Duodenal mucosa (tissue), 2 donors: ENCODE data around the gene PPP3R1.

Experiments
- H3K27ac ChIP-seq: one replicate; pipeline ENCODE4 v1.7.0; 2013; ENCODE audit warnings: low read depth, low read length
- H3K27me3 ChIP-seq, 2 donors: one replicate each; pipeline ENCODE4 v1.7.0; 2013; ENCODE audit warnings: low read length in 2 of 2, control low read depth in 1 of 2; ENCODE audit not compliant: insufficient read depth in 2 of 2, control insufficient read depth in 1 of 2
- H3K36me3 ChIP-seq, 2 donors: one replicate each; pipeline ENCODE4 v1.7.0; 2013; ENCODE audit warnings: low read length in 2 of 2, control low read depth in 1 of 2; ENCODE audit not compliant: insufficient read depth in 2 of 2, control insufficient read depth in 1 of 2
- H3K4me1 ChIP-seq, 2 donors: one replicate each; pipeline ENCODE4 v1.7.0; 2013; ENCODE audit warnings: low read length in 2 of 2, control low read depth in 1 of 2; ENCODE audit not compliant: insufficient read depth in 2 of 2, control insufficient read depth in 1 of 2
- H3K4me3 ChIP-seq, 2 donors: one replicate each; pipeline ENCODE4 v1.7.0; 2013; ENCODE audit warnings: low read length in 2 of 2, low read depth in 1 of 2
- H3K9ac ChIP-seq, 2 donors: one replicate each; pipeline ENCODE4 v1.7.0; 2013; ENCODE audit warnings: low read length in 2 of 2, low read depth in 1 of 2
- H3K9me3 ChIP-seq, 2 donors: one replicate each; pipeline ENCODE4 v1.7.0; 2013; ENCODE audit warnings: low read length in 2 of 2, control low read depth in 1 of 2; ENCODE audit not compliant: control insufficient read depth in 1 of 2

Gene PPP3R1

GRCh38 chr2:68163641-68164040, 88.7 kb downstream of the PPP3R1 start:
- Histone ChIP-seq H3K9ac (no peak overlapping the region), H3K9me3 (no peaks in the 10 kb centered on the region), H3K4me3 (no peak overlapping the region), H3K27me3 (no peaks in the 10 kb centered on the region), H3K27ac (no peak overlapping the region), H3K4me1 (peaks cover 7 to 9% of the 10 kb centered on the region in 2 donors), H3K36me3 (peaks cover 5 to 44% of the 10 kb centered on the region in 2 donors)

GRCh38 chr2:68158134-68158447, 94.2 kb downstream of the PPP3R1 start:
- Histone ChIP-seq H3K27me3 (no peaks in the 10 kb centered on the region), H3K27ac (peak overlapping the region; percentile 90), H3K36me3 (peaks cover 5 to 26% of the 10 kb centered on the region in 2 donors), H3K4me1 (peaks cover 23 to 26% of the 10 kb centered on the region in 2 donors), H3K4me3 (peak overlapping the region; percentile 97 to 99), H3K9ac (peak overlapping the region; percentile 81 to 95), H3K9me3 (no peaks in the 10 kb centered on the region)

- Histone ChIP-seq H3K4me1 (peaks cover 23 to 26% of the 10 kb centered on the region in 2 donors), H3K27me3 (no peaks in the 10 kb centered on the region)
These were observed 94.8 kb downstream of the PPP3R1 start, which contains the start of gene PNO1 for GRCh38 chr2:68157402-68158133. PNO1 (plus strand) TSS chr2:68157888; CDS start chr2:68157935, 47 bp downstream.

GRCh38 chr2:68157002-68157401, 95.3 kb downstream of the PPP3R1 start:
- Histone ChIP-seq H3K27me3 (no peaks in the 10 kb centered on the region), H3K27ac (peak overlapping the region; percentile 90), H3K4me3 (peak overlapping the region; percentile 97 to 99), H3K9me3 (no peaks in the 10 kb centered on the region), H3K4me1 (peaks cover 23 to 26% of the 10 kb centered on the region in 2 donors), H3K9ac (peak overlapping the region; percentile 81 to 95), H3K36me3 (peaks cover 5 to 16% of the 10 kb centered on the region in 2 donors)

More at GRCh38 chr2:68157402-68158133, 94.8 kb downstream of the PPP3R1 start, which contains the start of gene PNO1:
- Histone ChIP-seq H3K9ac (peak within 1 kb of the TSS; percentile 81 to 95), H3K27ac (peak within 1 kb of the TSS; percentile 90), H3K9me3 (no peaks in the 10 kb centered on the region), H3K4me3 (peak within 1 kb of the TSS; percentile 97 to 99), H3K36me3 (peaks cover 5 to 21% of the 10 kb centered on the region in 2 donors)

- peaks cover 5 to 10% of the 10 kb centered on the region in 2 donors for H3K36me3 ChIP-seq
- H3K4me1 ChIP-seq = peaks cover 23 to 26% of the 10 kb centered on the region in 2 donors
- H3K27me3 ChIP-seq = no peaks in the 10 kb centered on the region
- peak overlapping the region; percentile 97 to 99 for H3K4me3 ChIP-seq
- no peak overlapping the region for H3K27ac ChIP-seq
- H3K9me3 ChIP-seq = no peaks in the 10 kb centered on the region
- peak overlapping the region in 1 of 2 donors; percentile 95 for H3K9ac ChIP-seq
These were observed 95.9 kb downstream of the PPP3R1 start for GRCh38 chr2:68156419-68156818.

- H3K4me3 ChIP-seq = no peak overlapping the region
These were observed 96.7 kb downstream of the PPP3R1 start for GRCh38 chr2:68155618-68156017.

GRCh38 chr2:68152681-68153347, 99.5 kb downstream of the PPP3R1 start:
- no peaks in the 10 kb centered on the region for H3K27me3 ChIP-seq
- H3K9me3 ChIP-seq = no peaks in the 10 kb centered on the region
- peaks cover 7 to 13% of the 10 kb centered on the region in 2 donors for H3K4me1 ChIP-seq
- no peaks in the 10 kb centered on the region for H3K36me3 ChIP-seq
- no peak overlapping the region for H3K27ac ChIP-seq
- H3K4me3 ChIP-seq = no peak overlapping the region
- no peak overlapping the region for H3K9ac ChIP-seq

More at GRCh38 chr2:68155618-68156017, 96.7 kb downstream of the PPP3R1 start:
- no peaks in the 10 kb centered on the region for H3K27me3 ChIP-seq
- no peak overlapping the region for H3K9ac ChIP-seq
- peaks cover 23 to 26% of the 10 kb centered on the region in 2 donors for H3K4me1 ChIP-seq
- no peak overlapping the region for H3K27ac ChIP-seq
- H3K9me3 ChIP-seq = no peaks in the 10 kb centered on the region
- H3K36me3 ChIP-seq = peaks cover 3 to 5% of the 10 kb centered on the region in 2 donors

- Histone ChIP-seq H3K4me3 (no peak overlapping the region), H3K9me3 (no peaks in the 10 kb centered on the region), H3K9ac (no peak overlapping the region), H3K4me1 (peaks cover under 1 to 6% of the 10 kb centered on the region in 2 donors), H3K27ac (no peak overlapping the region), H3K27me3 (no peaks in the 10 kb centered on the region), H3K36me3 (no peaks in the 10 kb centered on the region)
These were observed 101.3 kb downstream of the PPP3R1 start for GRCh38 chr2:68151037-68151436.

GRCh38 chr2:68141875-68142274, 110.5 kb downstream of the PPP3R1 start:
- no peaks in the 10 kb centered on the region for H3K27me3 ChIP-seq
- H3K4me3 ChIP-seq = no peak overlapping the region
- H3K36me3 ChIP-seq = peaks cover 3% of the 10 kb centered on the region in 2 donors
- H3K9ac ChIP-seq = no peak overlapping the region
- no peaks in the 10 kb centered on the region for H3K4me1 ChIP-seq
- H3K27ac ChIP-seq = no peak overlapping the region
- no peaks in the 10 kb centered on the region for H3K9me3 ChIP-seq
